Amygdala (tissue), 56 donors: ENCODE measurements around the gene TFEB.

Source experiments
- DNase-seq, 56 donors: peaks; one replicate each; lab custom pipeline; 2025; lab: John Stamatoyannopoulos, UW

TFEB gene

DNA sequence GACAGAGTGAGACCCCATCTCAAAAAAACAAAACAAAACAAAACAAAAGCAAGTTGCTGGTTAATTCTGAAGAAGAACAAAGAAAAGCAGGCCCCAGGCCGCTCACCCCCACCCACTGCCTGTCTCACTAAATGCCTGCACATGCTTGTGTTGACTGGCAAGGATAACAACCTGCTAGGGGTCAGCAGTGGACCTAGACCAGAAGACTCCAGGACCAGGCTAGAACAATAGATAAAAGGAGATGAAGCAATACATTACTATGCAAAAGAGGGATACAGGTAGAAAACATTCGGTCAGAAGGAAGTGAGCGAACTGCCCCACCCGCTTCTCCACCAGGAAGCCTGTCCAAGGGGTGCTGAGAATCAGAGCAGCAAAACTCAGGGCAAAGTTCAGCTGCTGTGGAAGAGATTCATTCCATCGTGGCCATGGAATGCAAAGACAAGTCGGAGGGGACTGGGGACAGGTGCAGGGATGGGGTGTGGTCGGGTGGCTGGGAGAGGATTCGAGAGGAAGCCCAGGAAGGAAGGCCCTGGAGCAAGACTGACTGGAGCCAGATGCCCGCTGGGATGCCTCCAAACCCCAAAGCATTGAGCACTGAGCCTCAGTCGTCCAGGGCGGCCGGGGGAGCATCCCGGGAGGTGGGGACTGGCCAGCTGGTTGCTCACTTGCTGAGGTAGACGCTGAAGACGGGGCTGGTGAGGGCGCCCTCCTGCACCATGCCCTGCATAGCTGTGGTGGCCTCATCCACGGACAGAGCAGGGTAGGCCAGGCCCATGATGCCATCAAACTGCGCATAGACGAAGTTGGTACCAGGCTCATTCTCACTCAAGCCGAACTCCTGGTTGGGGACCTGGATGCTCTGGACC is 6.5 kb upstream of the TFEB start:
- no peak for DNase-seq

DNA sequence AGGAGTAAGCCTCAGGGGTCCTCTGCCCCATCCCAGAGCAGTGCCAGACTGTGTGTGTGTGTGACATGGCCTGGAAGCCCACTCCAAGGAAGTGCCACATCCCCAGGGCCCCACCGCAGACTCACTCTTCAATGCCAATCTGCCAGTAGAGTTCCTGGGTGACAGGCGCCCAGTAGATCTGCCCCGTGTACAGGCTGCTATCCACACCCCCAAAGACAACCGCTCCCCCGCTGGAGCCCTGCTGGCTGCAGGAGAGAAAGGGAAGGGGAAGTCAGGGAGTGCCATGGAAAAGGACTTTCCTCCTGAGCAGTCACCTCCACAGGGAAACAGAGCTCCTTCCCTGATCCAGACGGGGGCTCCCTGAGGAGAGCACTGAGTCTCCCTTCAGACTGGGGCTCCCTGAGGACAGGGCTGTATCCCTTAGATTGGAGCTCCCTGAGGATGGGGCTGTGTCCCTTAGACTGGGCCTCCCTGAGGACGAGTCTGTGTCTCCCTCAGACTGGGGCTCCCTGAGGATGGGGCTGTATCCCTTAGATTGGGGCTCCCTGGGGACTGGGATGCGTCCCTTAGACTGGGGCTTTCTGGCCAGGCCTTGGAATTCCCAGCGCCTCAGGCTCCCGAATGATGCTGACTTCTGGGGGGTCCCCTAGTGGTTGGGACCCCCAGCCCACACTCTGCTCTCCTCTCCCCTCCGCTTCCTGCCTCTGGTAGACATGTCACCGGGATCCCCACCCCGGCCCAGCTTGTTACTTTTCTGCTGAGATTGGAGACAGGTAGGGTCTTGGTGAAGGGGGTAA is 5.2 kb upstream of the TFEB start:
- DNase-seq, result no peak

DNA sequence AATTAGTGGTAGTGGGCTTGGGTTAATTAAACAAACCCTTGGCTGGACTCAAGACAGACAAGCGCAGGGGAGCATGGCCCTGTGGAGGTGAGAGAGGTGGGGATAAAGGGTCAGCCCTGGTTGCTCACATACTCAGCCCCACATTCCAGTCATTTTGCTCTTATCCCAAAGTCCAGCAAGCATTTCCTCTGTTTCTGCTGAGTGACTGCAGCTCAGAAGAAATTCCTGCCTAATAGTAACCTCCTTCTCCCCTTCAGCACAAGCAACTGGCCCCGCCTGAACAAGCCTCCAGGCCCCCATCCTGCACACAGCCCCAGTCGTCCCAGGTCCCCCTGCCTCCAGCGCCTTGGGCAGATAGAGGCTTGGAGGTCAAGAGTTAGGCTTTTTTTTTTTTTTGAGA is 3.6 kb upstream of the TFEB start:
- DNase-seq, result no peak

DNA sequence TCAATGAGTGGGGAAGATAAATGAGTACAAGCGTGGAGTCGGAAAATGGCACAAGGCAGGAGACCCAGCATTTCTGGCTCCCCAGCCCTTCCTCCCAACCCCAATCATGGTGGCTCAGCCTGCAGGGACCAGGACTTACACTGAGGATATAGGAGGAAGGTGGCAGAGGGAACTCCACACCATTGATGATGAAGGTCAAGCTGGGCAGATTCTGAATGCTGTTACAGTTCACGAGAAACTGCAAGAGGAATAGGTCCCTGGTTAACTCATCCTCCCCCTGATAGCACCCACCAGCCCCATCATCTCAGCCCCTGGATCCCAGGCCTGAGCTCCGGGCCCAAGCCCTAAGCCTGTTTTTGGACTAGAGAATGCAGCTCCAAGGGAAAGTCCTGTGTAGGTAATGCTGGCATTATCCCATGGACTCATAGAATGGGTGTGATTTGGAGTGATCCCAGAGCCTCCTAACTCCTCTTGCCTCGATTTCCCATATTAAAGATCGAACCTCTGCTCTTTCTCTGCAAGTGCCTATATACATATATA is 2.3 kb upstream of the TFEB start:
- DNase-seq, result no peak

DNA sequence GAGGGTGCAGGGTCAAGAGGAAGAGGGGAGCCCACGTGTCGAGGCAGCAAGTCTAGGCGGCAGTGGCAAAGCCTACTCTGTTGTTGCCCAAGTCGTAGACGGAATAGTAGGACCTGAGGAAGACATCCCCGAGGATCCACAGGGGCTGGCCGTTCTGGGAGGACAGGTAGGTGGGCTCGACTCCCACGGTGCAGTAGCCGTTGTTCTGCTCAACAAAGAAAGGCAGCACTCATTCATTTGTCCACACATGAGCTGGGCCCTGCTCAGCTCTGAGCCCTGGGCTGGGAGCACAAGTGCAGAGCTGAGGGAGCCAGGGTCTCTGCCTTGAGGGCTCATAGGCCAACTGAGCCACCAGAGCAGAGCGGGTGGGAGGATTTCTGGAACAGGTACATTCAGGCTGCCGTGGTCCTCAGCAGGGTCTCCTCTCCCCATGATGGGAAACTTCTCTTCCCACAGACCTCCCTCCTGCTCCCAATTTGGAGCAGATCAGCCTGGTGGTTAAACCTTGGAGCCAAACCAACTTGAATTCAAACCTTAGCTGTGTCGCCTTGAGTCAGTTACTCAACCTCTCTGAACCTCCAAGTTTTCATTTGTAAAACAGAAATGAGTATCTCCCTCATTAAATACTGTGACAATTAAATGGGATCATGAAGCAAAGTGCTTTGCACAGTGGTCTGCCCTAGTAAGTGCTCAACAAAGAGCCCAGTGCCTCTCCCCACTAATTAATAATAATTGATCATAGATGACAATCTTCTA is 1.6 kb upstream of the TFEB start:
- no peak for DNase-seq

DNA sequence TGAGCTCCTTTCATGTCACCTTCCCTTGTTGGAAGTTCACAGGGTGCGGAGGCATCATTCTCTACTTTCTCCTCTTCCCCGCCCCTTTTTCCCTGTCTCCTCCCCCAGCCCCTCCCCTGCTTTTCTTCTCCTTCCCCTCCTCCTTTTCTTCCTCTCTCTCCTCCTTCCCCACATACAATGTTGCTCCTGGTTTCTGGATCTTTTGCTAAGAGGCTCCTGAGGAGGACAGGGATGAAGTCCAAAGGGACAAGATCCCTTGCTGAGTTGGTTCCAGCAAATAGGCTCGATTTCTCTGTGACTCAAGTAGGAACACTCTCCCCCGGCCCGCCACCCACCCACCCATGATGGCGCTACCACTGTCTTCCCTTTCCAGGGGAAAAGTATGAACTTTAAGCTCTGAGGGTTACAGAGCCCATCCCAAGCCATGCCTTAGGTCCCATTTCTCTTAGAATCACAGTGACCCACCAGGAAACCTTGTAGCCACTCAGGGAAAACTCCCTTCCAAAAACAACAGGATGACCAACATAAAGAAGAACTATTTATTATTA is 852 bp upstream of the TFEB start:
- DNase-seq, result no peak

DNA sequence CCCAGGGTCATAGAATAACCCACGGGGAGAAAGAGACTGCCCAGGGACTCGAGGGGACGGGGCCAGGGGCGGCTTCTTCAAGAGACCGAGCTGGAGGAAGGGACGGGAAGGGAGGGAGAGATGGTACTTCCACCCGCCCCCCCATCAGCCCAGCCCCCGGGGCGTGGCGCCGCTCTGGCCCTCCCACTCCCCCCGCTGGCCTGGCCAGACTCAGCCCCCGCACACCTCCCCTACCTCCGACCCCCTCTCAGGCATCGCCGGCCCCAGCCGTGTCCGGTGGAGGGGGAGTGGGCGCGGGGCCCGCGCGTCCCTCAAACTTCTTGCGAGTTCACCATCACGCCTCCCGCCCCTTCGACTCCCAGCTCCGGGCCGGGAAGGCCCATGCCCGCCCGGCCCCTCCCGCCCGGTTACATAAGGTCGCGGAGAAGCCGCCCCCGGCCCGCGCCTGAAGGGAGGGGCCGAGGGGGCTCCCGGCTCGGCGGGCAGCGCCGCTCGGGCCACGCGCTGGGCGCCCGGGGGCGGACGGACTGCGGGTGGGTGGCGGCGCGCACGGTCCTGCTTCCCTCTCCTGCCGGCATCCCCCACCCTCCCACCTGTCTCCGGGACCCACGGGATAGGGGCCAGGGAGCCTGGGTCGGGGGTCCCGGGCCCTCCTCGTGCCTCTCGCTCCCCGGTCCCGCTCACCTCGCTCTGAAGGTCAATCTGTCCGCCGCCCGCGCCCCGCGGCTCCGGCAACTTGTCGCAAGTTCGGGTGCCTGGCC is 562 bp downstream of the TFEB start:
- DNase-seq, result peak in 55 of 56 donors; percentile 55 to 96 (median 85)

DNA sequence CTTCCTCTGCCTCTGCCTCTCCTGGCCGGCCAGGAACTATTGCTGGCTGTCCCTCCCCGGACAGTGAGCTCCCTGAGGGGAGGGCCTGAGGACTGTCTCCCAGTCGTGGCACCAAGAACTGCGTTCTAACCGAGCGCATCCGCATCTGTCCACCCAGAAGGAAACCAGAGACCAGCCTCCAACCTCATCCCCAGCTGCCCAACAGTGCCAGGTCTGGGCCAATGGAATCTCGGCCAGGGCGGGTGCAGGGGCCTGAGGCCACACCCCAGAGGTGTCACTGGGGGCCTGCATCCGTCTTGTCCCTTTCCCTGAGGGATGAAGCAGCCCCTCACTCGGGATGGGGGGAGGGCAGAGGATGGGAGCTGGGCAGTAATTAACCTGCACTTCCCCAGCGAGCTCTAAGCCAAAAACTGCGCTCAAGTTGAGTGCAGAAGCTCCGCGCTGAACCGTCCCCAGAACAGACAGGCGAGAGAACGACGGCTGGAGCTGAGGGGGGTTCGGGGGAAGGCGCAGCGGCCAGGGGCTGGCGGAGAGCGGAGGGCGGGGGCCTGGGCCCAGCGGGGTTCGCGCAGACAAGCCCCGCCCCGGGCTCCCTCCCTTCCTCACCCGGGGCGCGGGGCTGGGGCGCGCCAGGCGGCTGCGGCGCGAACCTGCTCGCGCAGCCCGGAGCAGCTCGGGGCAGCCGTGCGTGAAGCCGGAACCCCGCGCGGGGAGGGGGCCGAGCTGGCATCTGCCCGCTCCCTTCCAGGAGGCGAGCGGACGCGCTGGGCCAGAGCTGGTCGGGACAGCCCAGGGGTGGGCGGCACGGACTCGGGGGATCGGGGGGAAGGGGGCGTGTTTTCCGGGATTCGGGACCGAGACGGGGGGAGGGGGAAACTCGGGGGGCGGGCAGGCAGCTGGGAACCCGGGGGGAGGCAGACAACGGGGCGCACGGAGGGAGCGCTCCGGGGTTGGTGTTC is 1.4 kb downstream of the TFEB start:
- DNase-seq, result peak in 55 of 56 donors; percentile 46 to 95 (median 86)

DNA sequence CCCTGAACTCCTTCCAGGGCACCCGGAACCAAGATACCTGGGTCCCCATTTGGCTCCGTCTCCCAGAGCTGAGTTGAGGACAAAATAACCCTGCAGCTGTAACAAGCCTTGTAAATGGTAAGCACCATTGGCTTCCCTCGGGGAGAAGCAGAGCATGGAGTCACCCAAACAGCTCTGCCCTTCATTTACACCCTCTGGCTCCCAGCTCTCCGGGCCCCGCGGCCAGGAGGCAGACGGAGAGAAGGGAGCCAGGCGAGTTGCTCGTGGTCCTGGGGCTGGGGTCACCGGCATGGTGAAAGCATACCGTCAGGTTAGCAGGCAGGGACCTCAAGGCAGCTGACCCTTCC is 2.1 kb downstream of the TFEB start:
- DNase-seq, result peak in 3 of 56 donors; percentile 51 to 60 (median 60)

DNA sequence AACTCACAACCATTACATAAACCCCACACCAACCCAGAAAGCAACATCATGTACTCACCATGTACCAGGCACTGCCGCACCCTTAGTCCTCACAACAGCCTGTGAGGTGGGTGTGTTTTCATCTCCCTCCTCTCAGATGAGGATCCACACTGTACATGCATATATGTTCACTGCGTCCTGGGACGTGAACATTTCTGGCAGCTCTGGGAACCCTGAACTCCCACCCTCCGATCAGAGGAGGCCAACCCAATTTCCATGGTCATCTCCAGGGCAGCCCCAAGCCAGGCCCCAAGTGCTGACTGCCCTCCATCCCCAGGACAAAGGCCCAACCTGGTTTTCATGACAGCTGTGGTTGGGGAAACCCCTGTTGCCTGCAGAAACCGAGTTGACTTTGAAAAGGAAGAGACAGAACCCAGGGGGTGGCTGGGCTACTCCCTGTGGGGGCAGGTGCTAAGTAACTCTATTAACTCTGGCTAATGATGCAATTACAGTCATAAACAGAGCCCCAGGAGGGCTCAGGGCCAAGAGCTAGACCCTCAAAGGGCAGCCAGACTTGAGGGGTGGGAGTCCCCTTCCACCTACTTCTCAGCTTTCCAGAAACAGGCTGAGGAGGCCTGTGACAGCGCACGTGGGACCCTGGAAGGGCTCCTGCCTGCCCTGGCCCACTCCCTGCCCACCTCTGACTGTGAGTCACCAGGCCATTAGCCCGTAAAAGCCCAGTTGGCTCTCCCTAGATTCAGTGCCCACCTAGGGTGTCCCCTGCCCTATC is 2.6 kb downstream of the TFEB start:
- peak in 17 of 56 donors; percentile 26 to 58 (median 44) for DNase-seq

DNA sequence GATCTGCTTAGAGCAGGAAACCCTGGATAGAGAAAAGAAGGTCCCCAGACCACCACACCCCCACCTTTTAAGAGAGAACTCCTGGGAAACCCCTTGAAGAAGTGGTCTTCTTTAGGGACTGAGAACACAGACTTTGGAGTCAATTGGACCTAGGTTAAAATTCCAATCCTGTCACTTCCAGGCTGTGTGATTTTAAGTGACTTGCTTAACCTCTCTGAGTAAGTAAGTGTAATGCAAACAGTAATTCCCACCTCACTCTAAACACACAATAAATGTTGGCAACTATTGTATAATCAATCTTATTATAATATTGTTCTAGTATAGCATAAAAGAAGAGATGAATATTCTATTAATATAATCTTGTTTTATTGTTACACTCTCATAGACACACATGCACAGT is 3.3 kb downstream of the TFEB start:
- no peak for DNase-seq

DNA sequence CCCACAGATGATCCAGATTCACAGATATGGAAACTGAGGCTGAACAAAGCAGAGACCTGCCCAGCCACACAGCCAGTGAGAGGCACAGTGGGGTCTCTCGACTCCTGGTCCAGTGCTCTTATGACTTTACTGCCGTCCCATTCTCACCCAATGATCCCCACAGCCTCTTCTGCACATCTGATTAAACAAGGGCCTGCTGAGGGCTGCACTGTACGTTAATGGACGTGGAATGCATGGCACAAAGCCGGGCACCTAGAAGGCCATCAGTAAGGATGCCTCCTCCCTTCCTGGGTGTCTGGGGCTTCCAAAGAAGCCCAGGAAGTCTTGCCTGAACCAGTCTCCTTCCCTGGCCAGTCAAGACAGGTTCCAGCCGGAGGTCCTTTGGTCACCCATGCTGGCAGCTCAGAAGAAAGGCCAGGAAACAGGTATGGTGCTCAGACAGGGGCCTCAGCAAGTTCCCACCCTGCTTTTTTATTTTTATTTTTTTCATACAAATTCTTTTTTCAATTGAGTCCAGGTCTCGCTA is 3.8 kb downstream of the TFEB start:
- DNase-seq, result no peak

DNA sequence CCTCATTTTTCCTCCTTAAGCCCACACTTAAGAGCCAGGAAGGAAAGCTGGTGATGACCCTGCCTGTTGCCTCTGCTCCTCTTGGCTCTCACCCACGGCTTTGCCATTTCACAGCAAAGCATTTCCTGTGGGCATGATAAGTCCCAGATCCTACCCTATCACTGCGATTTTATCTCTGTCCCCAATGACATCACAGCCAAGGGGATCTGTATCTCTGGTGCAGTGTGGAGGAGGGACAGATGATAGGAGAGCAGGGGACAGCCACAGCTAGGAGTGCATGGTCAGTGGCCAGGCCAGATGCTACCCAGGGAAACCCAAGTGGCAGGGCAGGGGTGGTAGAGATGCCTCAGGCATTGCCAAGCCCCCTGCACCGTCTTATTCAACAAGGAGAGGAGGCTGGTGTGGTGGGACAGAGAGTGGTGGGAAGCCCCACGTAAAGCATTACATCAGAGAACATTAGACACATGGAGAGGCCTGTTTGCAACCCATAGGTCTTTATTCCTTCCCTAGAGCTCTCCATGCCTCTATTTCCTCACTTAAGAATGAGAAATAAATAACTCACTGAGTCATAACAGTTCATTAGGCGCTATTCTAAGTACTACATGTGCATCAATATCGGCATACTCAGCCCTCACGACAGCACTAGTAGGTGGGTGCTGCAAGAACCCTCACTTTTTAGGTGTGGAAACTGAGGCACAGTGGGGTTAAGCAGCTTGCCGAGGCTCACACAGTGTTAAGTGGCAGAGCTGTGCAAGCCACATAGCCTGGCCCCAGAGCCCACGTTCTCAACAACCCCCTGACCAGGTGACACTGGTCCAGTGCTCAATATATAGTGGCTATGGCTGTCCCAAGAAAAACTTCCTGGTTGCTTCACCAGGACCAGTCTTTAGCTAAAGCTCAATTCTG is 4.6 kb downstream of the TFEB start:
- DNase-seq, result peak in 2 of 56 donors; percentile 14 to 20

DNA sequence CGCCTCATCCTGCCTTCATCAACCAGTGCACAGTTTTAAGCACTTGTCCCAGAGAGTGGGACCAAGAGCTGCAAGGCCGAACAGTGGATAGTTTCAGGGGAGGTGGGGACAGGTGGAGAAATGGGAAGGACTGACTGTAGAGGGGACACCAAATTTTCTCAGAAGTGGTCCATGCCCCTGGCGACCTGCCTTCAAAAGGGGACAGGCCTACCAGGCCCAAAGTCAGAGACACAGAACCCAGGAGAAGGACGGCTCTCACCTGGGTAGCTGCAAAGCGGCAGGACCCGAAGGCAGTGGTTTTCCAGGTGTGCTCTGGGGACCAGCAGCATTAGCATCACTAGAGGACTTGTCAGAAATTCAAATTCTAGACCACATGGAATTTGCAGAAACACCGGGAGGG is 5.8 kb downstream of the TFEB start:
- no peak for DNase-seq

DNA sequence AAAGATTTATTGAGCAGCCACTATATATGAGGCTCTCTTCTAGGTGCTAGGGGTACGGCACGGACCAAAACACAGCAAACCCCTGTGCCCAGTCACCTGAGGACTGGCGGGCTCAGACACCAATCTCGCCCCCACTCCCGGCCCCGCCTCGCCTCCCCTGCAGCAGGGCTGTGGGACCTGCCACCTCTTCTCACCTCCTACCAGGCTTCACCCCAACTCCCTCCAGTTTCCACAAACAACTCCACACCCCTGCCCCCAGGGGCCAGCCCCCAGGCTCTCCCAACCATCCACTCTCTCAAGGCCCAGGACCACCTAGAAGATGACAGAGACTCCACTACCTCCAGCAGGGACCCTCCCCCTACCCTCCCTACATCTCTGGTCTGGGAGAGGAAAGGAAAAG is 6.5 kb downstream of the TFEB start:
- no peak for DNase-seq
